H9 (cell line): ENCODE measurements around the gene LMNTD2. TPM values are rescaled to one million over a fixed set of nuclear protein-coding genes. Genes with fewer than 3 reads are reported as not detected.
A peak's percentile ranks its signal among the peaks of the same experiment; 100 is the strongest.

Experiments
- DNase-seq: peaks from one replicate; pipeline ENCODE4 v3.0.0-alpha.2; 2017
- H2AFZ ChIP-seq: one replicate; pipeline ENCODE4 v1.6.1; 2013; ENCODE audit warnings: mild to moderate bottlenecking, low read length, control low read depth, moderate library complexity
- H2AK5ac ChIP-seq: 2 replicates; pipeline ENCODE4 v1.6.1; 2013; ENCODE audit warnings: low read length, control low read depth, mixed read lengths; ENCODE audit not compliant: insufficient read length
- H2BK120ac ChIP-seq: one replicate; pipeline ENCODE4 v1.6.1; 2013; ENCODE audit warnings: low read depth, mild to moderate bottlenecking, low read length, control low read depth, inconsistent platforms; ENCODE audit not compliant: poor library complexity, severe bottlenecking
- H2BK12ac ChIP-seq: 2 replicates; pipeline ENCODE4 v1.6.1; 2013; ENCODE audit warnings: low read length, control low read depth, mixed read lengths, low read depth; ENCODE audit not compliant: insufficient read length
- H2BK15ac ChIP-seq: 2 replicates; pipeline ENCODE4 v1.6.1; 2013; ENCODE audit warnings: low read depth, low read length, control low read depth
- H2BK20ac ChIP-seq: one replicate; pipeline ENCODE4 v1.6.1; 2013; ENCODE audit warnings: low read depth, mild to moderate bottlenecking, low read length, control low read depth, inconsistent platforms; ENCODE audit not compliant: poor library complexity, severe bottlenecking
- H2BK5ac ChIP-seq: 2 replicates; pipeline ENCODE4 v1.6.1; 2013; ENCODE audit warnings: low read length, control low read depth, mixed read lengths; ENCODE audit not compliant: insufficient read length
- H3K14ac ChIP-seq: 2 replicates; pipeline ENCODE4 v1.6.1; 2013; ENCODE audit warnings: low read length, control low read depth; ENCODE audit not compliant: insufficient read depth
- H3K18ac ChIP-seq: 2 replicates; pipeline ENCODE4 v1.6.1; 2013; ENCODE audit warnings: low read depth, mild to moderate bottlenecking, mixed read lengths, low read length, control low read depth; ENCODE audit not compliant: insufficient read length
- H3K23ac ChIP-seq: 2 replicates; pipeline ENCODE4 v1.6.1; 2013; ENCODE audit warnings: low read length, control low read depth, mixed read lengths, low read depth; ENCODE audit not compliant: insufficient read length
- H3K23me2 ChIP-seq: 2 replicates; pipeline ENCODE4 v1.6.1; 2013; ENCODE audit warnings: low read depth, mild to moderate bottlenecking, mixed read lengths, low read length, control low read depth; ENCODE audit not compliant: insufficient read length, poor library complexity, severe bottlenecking
- H3K27ac ChIP-seq: 2 replicates; pipeline ENCODE4 v1.5.1; 2013; ENCODE audit warnings: low read length, control low read depth, mixed read lengths, low read depth; ENCODE audit not compliant: insufficient read length
- H3K27me3 ChIP-seq: 2 replicates; pipeline ENCODE4 v1.6.1; 2013; ENCODE audit warnings: low read length, control low read depth, inconsistent platforms; ENCODE audit not compliant: insufficient read depth
- H3K4ac ChIP-seq: 2 replicates; pipeline ENCODE4 v1.6.1; 2013; ENCODE audit warnings: low read depth, mild to moderate bottlenecking, control low read depth, inconsistent platforms, low read length, moderate library complexity
- H3K4me1 ChIP-seq: 2 replicates; pipeline ENCODE4 v1.6.1; 2013; ENCODE audit warnings: low read length, control low read depth, inconsistent platforms; ENCODE audit not compliant: insufficient read depth
- H3K4me2 ChIP-seq: 2 replicates; pipeline ENCODE4 v1.6.1; 2013; ENCODE audit warnings: low read length, control low read depth, mixed read lengths; ENCODE audit not compliant: insufficient read length, insufficient read depth
- H3K56ac ChIP-seq: 2 replicates; pipeline ENCODE4 v1.6.1; 2013; ENCODE audit warnings: low read depth, mild to moderate bottlenecking, mixed read lengths, low read length, control low read depth; ENCODE audit not compliant: insufficient read length
- H3K79me1 ChIP-seq: 2 replicates; pipeline ENCODE4 v1.6.1; 2013; ENCODE audit warnings: low read depth, mild to moderate bottlenecking, moderate library complexity, low read length, control low read depth, inconsistent platforms; ENCODE audit not compliant: insufficient read depth, poor library complexity, severe bottlenecking
- H3K79me2 ChIP-seq: 2 replicates; pipeline ENCODE4 v1.6.1; 2013; ENCODE audit warnings: low read length, control low read depth, inconsistent platforms; ENCODE audit not compliant: insufficient read depth
- H3K9ac ChIP-seq: 2 replicates; pipeline ENCODE4 v1.6.1; 2013; ENCODE audit warnings: low read length, control low read depth, mixed read lengths; ENCODE audit not compliant: insufficient read length; ENCODE audit errors: extremely low read depth
- H3K9me3 ChIP-seq: one replicate; pipeline ENCODE4 v1.6.1; 2013; ENCODE audit warnings: low read depth, low read length, inconsistent platforms; ENCODE audit not compliant: control insufficient read depth
- H3T11ph ChIP-seq: one replicate; pipeline ENCODE4 v1.6.1; 2013; ENCODE audit warnings: mild to moderate bottlenecking, low read length, control low read depth, inconsistent platforms
- H4K20me1 ChIP-seq: one replicate; pipeline ENCODE4 v1.6.1; 2013; ENCODE audit not compliant: control insufficient read depth, insufficient read length, insufficient read depth
- H4K5ac ChIP-seq: 2 replicates; pipeline ENCODE4 v1.6.1; 2013; ENCODE audit warnings: low read depth, mild to moderate bottlenecking, mixed read lengths, low read length, control low read depth; ENCODE audit not compliant: insufficient read length
- H4K8ac ChIP-seq: replicated peaks from 2 replicates; pipeline ENCODE4 v1.6.1; 2013; ENCODE audit warnings: low read length, control low read depth, mixed read lengths, low read depth; ENCODE audit not compliant: insufficient read length
- H4K91ac ChIP-seq: 2 replicates; pipeline ENCODE4 v1.6.1; 2013; ENCODE audit warnings: low read depth, mild to moderate bottlenecking, moderate library complexity, mixed read lengths, low read length, control low read depth; ENCODE audit not compliant: insufficient read length
- H3K27ac Mint-ChIP-seq, 3 experiments: 2 replicates in 2 of 3; 3 replicates in 1 of 3; pipeline ENCODE4 v1.8.0; 2020 to 2021; ENCODE audit warnings: mixed read lengths in 3 of 3, mild to moderate bottlenecking in 1 of 3, moderate library complexity in 1 of 3
- H3K27me3 Mint-ChIP-seq: 2 replicates; pipeline ENCODE4 v1.8.0; 2021; ENCODE audit warnings: low read depth, mild to moderate bottlenecking, moderate library complexity, mixed read lengths
- H3K36me3 Mint-ChIP-seq, 3 experiments: 2 replicates in 2 of 3; 3 replicates in 1 of 3; pipeline ENCODE4 v1.8.0; 2020 to 2021; ENCODE audit warnings: low read depth in 3 of 3, mixed read lengths in 3 of 3; ENCODE audit not compliant: insufficient read depth in 1 of 3
- H3K4me1 Mint-ChIP-seq, 2 experiments: 2 replicates each; pipeline ENCODE4 v1.8.0; 2020; ENCODE audit warnings: mixed read lengths in 2 of 2
- H3K4me3 Mint-ChIP-seq, 2 experiments: 2 replicates in 1 of 2; 3 replicates in 1 of 2; pipeline ENCODE4 v1.8.0; 2020 to 2021; ENCODE audit warnings: mild to moderate bottlenecking in 2 of 2, mixed read lengths in 2 of 2, moderate library complexity in 1 of 2
- H3K9me3 Mint-ChIP-seq, 2 experiments: 2 replicates in 1 of 2; 3 replicates in 1 of 2; pipeline ENCODE4 v1.8.0; 2020; ENCODE audit warnings: mild to moderate bottlenecking in 2 of 2, mixed read lengths in 2 of 2, moderate library complexity in 1 of 2
- CTCF ChIP-seq: fragments of 200-600 bp; sonication (generic); conservative IDR thresholded peaks from 3 replicates; pipeline ENCODE4 v1.8.0; 2021; ENCODE audit warnings: antibody characterized with exemption, mild to moderate bottlenecking
- WGBS: extraction: QIAGEN DNeasy Blood & Tissue Kit; methylation state at CpG from one replicate; pipeline ENCODE4 v1.1.7; 2013; ENCODE audit warnings: missing lambda C conversion rate, low lambda C conversion rate, mixed read lengths; ENCODE audit not compliant: insufficient read length; ENCODE audit errors: extremely low coverage; 5-methylcytosine and 5-hydroxymethylcytosine counted together
- total RNA-seq: library from RNA; stranded (reverse); gene quantifications from 2 replicates; pipeline ENCODE4 v1.2.1, GENCODE V29; 2021

Gene LMNTD2
- total RNA-seq, 1 experiment from 2014 or later = 4.7 TPM

DNA sequence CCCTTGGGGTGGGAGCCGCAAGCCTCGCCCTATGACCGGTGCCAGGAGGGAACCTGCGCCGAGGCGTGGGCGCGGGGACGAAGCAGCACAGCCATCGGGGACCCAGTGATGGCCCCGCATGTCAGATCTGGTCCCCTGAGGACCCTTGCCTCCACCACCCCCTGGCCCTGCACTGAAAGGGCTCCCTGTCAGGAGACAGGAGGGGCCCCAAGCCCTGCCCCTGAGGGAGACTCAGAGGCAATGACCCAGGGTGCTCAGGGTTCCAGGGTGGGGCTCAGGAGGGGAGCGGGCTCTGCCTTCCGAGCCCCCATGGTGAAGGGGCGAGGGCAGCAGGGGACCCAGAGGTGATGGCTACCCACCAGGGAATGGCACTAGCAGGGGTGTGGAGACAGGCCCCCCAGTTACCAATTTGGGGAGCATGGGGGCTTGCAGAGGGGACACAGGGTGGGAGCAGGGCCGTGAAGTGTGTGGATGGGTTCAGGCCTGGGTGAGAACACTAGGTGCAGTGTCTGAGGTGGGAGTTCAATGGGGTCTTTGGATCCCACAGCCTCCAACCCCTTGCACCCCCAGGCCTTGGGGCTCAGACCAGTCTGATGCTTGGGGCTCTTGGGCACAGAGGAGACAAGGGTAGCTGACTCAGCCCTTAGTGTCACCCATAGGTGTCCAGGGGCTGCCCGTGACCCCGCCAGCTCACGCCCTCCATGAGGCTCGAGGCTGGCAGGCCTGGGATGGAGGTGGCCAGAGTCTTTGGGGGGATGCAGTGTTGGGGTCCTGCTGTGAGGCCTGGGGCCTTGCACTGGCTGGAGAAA lies 22.7 kb downstream of the LMNTD2 start:
- H2BK20ac ChIP-seq = no peak overlapping the region
- Mint-ChIP-seq H3K27ac (no peak overlapping the region), H3K4me3 (peak overlapping the region; percentile 43 to 66; a peak in 4 of 5 replicates), H3K4me1 (peaks cover 6 to 11% of the 10 kb centered on the region in 2 experiments; a peak in 2 of 4 replicates), H3K9me3 (peaks cover 0 to 4% of the 10 kb centered on the region in 2 experiments; a peak in 2 of 5 replicates), H3K27me3 (peaks cover 16% of the 10 kb centered on the region), H3K36me3 (peaks cover 4 to 15% (median 6%) of the 10 kb centered on the region in 3 experiments; a peak in 6 of 7 replicates)
- H2BK120ac ChIP-seq = no peak overlapping the region
- DNase-seq = no peak
- H3K14ac ChIP-seq = peak overlapping the region; percentile 38; the same call in 1 of the 2 replicates
- no peak overlapping the region for H2BK5ac ChIP-seq
- peak overlapping the region; percentile 18 for H3K4me2 ChIP-seq
- H4K91ac ChIP-seq = no peak overlapping the region
- no peak for TF ChIP-seq CTCF
- no peak overlapping the region for H2AK5ac ChIP-seq
- no peaks in the 10 kb centered on the region for H3K4me1 ChIP-seq
- peaks cover 19% of the 10 kb centered on the region for H3K23me2 ChIP-seq
- H2BK12ac ChIP-seq = no peak overlapping the region
- H3K27ac ChIP-seq = no peak overlapping the region
- peak overlapping the region; percentile 6 for H3K18ac ChIP-seq
- H4K5ac ChIP-seq = no peak overlapping the region
- no peak overlapping the region for H2BK15ac ChIP-seq
- no peak overlapping the region for H3K23ac ChIP-seq
- no peak overlapping the region for H3K9ac ChIP-seq
- no peak overlapping the region for H3K56ac ChIP-seq
- H3K79me1 ChIP-seq = no peaks in the 10 kb centered on the region
- no peak overlapping the region for H3T11ph ChIP-seq
- WGBS = no CpG with 5 or more reads among the region's 19 CpGs
- H3K79me2 ChIP-seq = no peaks in the 10 kb centered on the region
- H4K20me1 ChIP-seq = no peaks in the 10 kb centered on the region
- H2AFZ ChIP-seq = no peak overlapping the region
- H3K4ac ChIP-seq = no peak overlapping the region
- no peaks in the 10 kb centered on the region for H3K9me3 ChIP-seq
- H4K8ac ChIP-seq = no peak overlapping the region
- no peaks in the 10 kb centered on the region for H3K27me3 ChIP-seq
